Ascending aorta (tissue), 2 donors: ENCODE data around the gene EXD2. TPM values are rescaled to one million over a fixed set of nuclear protein-coding genes. Genes with fewer than 3 reads are reported as not detected.

Experiments used
- DNase-seq, 2 donors: peaks; one replicate each; pipeline ENCODE4 v3.0.0-alpha.2; 2019; ENCODE audit warnings: low spot score in 2 of 2
- H3K27ac ChIP-seq, 2 donors: fragments of 200-600 bp; sonication (generic); one replicate each; pipeline ENCODE4 v1.5.1; 2016 to 2017; ENCODE audit warnings: mild to moderate bottlenecking in 1 of 2
- H3K27me3 ChIP-seq: fragments of 200-600 bp; sonication (generic); one replicate; pipeline ENCODE4 v1.5.1; 2017
- H3K36me3 ChIP-seq, 2 donors: fragments of 200-600 bp; sonication (generic); one replicate each; pipeline ENCODE4 v1.5.1; 2016
- H3K4me1 ChIP-seq, 2 donors: fragments of 200-600 bp; sonication (generic); one replicate each; pipeline ENCODE4 v1.5.1; 2016 to 2017; ENCODE audit warnings: mild to moderate bottlenecking in 1 of 2
- H3K4me3 ChIP-seq, 2 donors: fragments of 200-600 bp; sonication (generic); one replicate each; pipeline ENCODE4 v1.5.1; 2016 to 2017; ENCODE audit warnings: mild to moderate bottlenecking in 1 of 2
- H3K9me3 ChIP-seq, 2 donors: fragments of 200-600 bp; sonication (generic); one replicate each; pipeline ENCODE4 v1.5.1; 2016
- CTCF ChIP-seq, 3 experiments: fragments of 200-600 bp in 2 of 3; fragments of 450-650 bp in 1 of 3; sonication (generic) in 2 of 3; IDR thresholded peaks; one replicate each; pipeline ENCODE4 v1.5.1; 2016 to 2019; ENCODE audit warnings: antibody characterized with exemption in 3 of 3, mild to moderate bottlenecking in 1 of 3, moderate library complexity in 1 of 3
- intact Hi-C: fragments of 100-400 bp; cut with DNase I; formaldehyde crosslinking; loops from one replicate; pipeline ENCODE4 v1.15.1; 2023
- total RNA-seq: library from RNA; depleted of rRNA; stranded (reverse); fragments of >200 nt; gene quantifications from one replicate; pipeline ENCODE4 v1.1.0, GENCODE V29; 2016

EXD2 gene
- total RNA-seq, result 17.2 TPM

DNA sequence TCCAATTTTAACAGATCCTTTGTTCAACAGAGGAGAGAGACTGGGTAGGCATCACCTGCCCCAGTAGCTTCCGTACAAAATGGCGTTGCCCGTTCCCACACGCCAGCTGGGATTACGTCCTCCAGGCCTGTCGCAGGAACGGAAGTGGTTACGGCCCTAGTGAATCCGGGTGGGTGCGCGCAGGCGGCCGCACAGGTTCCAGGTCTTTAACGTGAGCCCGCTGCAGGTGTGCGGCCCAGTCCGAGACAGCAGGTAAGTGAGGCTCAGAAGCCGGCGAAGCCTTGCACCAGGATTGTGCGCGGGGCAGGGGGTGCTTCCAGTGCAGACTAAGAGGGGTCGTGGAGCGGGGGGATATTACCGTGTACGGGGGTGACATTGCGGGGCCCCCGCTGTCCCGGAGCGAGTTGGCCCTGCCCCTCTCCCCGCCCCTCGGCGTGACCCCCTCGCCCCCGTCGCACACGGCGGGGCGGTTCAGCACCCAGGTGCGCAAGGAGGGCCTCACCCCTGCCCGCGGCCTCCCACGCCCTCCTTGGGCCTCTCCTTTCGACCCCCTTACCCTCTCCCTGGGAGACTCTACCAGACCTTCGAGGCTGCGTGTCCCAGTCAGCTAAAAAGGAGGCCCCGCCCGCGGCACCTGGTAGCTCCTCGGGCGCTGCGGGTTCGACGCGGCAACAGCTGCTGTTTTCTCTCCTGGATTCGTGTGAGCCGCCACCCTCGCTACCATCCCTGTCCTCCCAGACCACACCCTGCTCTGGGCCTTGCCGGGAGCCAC is at the start of gene EXD2:
TSS of gene EXD2 (plus strand) at position 159 of the 772 bp plus-strand sequence. CDS start 17,973 bp downstream, outside the sequence.
- DNase-seq, result peak; percentile 24 to 90
- TF ChIP-seq CTCF (IDR thresholded peaks at IDR 0.05), result no peak
- Histone ChIP-seq H3K9me3 (no peaks in the 10 kb centered on the region), H3K27me3 (no peaks in the 10 kb centered on the region), H3K4me3 (peak within 1 kb of the TSS; percentile 73 to 92), H3K4me1 (no peaks in the 10 kb centered on the region), H3K36me3 (no peaks in the 10 kb centered on the region), H3K27ac (peak within 1 kb of the TSS; percentile 37 to 39)
- intact Hi-C loops, result loop anchor here (1.0 to 5.0 kb wide), 3 partner anchors 38 to 1374 kb away; partner anchors contain the start of genes DCAF5, RAD51B and ZFYVE26

DNA sequence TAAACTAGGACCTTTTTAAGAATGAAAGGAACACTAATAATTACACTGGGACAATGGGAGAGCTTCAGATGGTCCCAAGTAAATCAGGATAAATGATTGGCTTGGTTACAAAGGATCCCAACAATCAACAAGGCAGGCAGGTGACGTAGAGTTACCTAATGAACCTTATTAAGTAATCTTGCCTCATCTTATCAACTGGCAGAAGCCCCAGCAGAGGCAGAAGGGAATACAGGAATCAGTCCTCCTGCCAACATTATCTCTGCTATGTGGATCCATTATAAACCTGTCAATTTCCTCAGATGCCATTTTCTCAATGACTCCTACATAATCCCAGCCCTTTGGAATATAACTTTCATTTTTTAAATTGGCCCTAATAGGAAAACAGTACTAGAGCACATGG is 49.7 kb upstream of the EXD2 start:
- intact Hi-C loops, result loop anchor here (10.0 kb wide), 1 partner anchor 1327 kb away; the partner anchor contains the start of genes RAD51B and ZFYVE26
- Histone ChIP-seq H3K27ac (no peak overlapping the region), H3K4me1 (peaks cover 0 to 18% of the 10 kb centered on the region in 2 donors), H3K9me3 (no peaks in the 10 kb centered on the region), H3K27me3 (no peaks in the 10 kb centered on the region), H3K36me3 (no peaks in the 10 kb centered on the region), H3K4me3 (no peak overlapping the region)
- DNase-seq, result no peak
- TF ChIP-seq CTCF (IDR thresholded peaks at IDR 0.05), result no peak

DNA sequence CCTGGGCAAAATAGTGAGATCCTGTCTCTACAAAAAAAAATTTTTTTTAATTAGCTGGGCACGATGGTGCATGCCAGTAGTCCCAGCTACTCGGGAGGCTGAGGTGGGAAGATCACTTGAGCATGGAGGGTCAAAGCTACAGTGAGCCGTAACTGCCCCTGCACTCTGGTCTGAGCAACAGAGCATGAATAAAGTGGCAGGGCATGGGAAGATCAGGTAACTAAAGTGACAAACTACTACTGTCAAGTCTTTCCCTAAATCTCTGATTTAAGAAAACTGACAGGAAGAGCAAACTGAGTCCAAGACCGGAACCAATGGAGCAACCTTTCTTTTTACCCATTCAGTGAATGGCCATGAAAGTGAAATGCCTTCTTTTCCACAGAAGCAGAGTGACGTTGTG is 49.2 kb upstream of the EXD2 start:
- TF ChIP-seq CTCF (IDR thresholded peaks at IDR 0.05), result no peak
- Histone ChIP-seq H3K36me3 (no peaks in the 10 kb centered on the region), H3K27me3 (no peaks in the 10 kb centered on the region), H3K4me1 (peaks cover 0 to 18% of the 10 kb centered on the region in 2 donors), H3K9me3 (no peaks in the 10 kb centered on the region), H3K4me3 (no peak overlapping the region), H3K27ac (no peak overlapping the region)
- DNase-seq, result no peak
- intact Hi-C loops, result loop anchor here (10.0 kb wide), 1 partner anchor 1327 kb away; the partner anchor contains the start of genes RAD51B and ZFYVE26

GRCh38 chr14:69149461-69150244 is 41.6 kb upstream of the EXD2 start:
- Histone ChIP-seq H3K9me3 (no peaks in the 10 kb centered on the region), H3K27me3 (no peaks in the 10 kb centered on the region), H3K4me1 (peaks cover 0 to 6% of the 10 kb centered on the region in 2 donors), H3K4me3 (no peak overlapping the region), H3K36me3 (no peaks in the 10 kb centered on the region), H3K27ac (no peak overlapping the region)
- TF ChIP-seq CTCF (IDR thresholded peaks at IDR 0.05), result no peak
- intact Hi-C loops, result loop anchor here (10.0 kb wide), 2 partner anchors 245 to 1335 kb away; partner anchors contain the start of genes ERH, RAD51B, SLC39A9 and ZFYVE26
- DNase-seq, result no peak

- peak; percentile 25 to 62 (median 36) for TF ChIP-seq CTCF (IDR thresholded peaks at IDR 0.05)
- Histone ChIP-seq H3K4me3 (peak overlapping the region; percentile 78 to 92), H3K9me3 (no peaks in the 10 kb centered on the region), H3K4me1 (peaks cover 0 to 6% of the 10 kb centered on the region in 2 donors), H3K36me3 (no peaks in the 10 kb centered on the region), H3K27me3 (no peaks in the 10 kb centered on the region), H3K27ac (peak overlapping the region; percentile 97 to 98)
- peak in 1 of 2 donors; percentile 81 for DNase-seq
- intact Hi-C loops, result loop anchor here (10.0 kb wide), 1 partner anchor 243 kb away; the partner anchor contains the start of genes ERH and SLC39A9
Observed at GRCh38 chr14:69151458-69152180, 39.7 kb upstream of the EXD2 start.
